ENCODE results near the gene OCLN.
"Not testable (repeated sequence)": the region's sequence is repeated elsewhere in the genome, so short reads cannot be mapped to it uniquely, and the experiment has no call there.

OCLN gene

DNA sequence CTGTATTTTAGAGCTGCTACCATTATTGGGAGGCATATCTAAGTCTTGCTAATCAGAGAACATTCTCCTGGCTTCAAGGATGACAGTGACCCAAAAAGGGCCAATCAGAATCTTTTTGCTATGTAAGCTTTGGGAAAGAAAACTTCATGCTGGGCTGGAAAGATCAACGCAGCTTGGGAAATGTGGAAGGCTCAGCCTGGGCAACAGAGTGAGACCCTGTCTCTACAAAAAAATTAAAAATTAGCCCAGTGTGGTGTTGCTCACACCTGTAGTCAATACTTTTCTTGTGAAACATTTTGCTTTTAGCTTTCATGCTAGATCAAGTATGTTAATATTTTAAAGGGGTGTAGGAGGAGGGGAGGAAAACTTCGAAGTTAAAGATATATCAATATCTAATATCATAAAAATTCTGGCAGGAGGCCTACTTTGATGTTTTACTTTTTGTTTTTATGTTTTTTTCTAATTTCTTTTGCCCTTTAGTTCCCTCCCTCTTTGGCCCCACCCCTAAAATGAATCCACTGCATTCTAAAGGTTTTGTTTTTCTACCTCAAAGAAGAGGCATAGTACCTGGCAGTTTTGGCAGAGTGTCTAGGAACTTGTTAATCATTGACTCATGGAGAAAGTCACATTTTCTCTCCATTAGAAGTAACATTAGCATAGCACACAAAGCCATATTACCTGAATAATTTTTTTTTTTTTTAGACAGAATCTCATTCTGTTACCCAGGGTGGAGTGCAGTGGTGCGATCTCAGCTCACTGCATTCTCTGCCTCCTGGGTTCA is 50.4 kb downstream of the OCLN start:
- not testable (repeated sequence) for H3K36me3 ChIP-seq; H3K4me3 ChIP-seq (ENCODE audit: low read depth, low read length); H3K4me1 ChIP-seq; H3K27me3 ChIP-seq; DNase-seq; H3K9me3 ChIP-seq

DNA sequence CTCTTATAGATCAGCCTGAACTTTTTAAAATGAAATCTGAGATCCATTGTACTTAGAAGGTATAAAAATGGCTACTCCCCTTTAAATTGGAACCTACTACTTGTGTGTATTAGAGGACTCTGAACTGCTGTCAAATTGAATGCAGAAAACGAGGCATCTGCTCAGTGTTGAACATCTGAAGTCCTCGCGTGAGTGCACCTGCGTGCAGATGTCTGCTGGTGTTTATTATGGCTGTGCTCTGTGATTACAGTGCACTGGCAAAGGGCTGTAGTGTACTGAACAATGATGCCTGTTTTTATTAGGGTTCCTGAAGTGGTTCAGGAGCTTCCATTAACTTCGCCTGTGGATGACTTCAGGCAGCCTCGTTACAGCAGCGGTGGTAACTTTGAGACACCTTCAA is 52.0 kb downstream of the OCLN start:
- not testable (repeated sequence) for H3K4me1 ChIP-seq; DNase-seq; H3K36me3 ChIP-seq; H3K9me3 ChIP-seq; H3K4me3 ChIP-seq (ENCODE audit: low read depth, low read length); H3K27me3 ChIP-seq

- DNase-seq, result peak; percentile 75
- H3K27me3 ChIP-seq, H3K4me1 ChIP-seq, H3K9me3 ChIP-seq, H3K36me3 ChIP-seq: not testable (repeated sequence)
- peak within 1 kb of the TSS; percentile 55 for H3K4me3 ChIP-seq (ENCODE audit: low read depth, low read length)
- peak; percentile 25; the same call in 1 of the 2 replicates for TF ChIP-seq CTCF (IDR thresholded peaks at IDR 0.05; ENCODE audit: low read depth, low read length)
These were observed 67.3 kb downstream of the OCLN start, which contains the start of gene GTF2H2C for GRCh38 chr5:69559908-69560330. TSS of gene GTF2H2C (plus strand) at chr5:69560191. CDS start at chr5:69565133, 4,942 bp downstream.

DNA sequence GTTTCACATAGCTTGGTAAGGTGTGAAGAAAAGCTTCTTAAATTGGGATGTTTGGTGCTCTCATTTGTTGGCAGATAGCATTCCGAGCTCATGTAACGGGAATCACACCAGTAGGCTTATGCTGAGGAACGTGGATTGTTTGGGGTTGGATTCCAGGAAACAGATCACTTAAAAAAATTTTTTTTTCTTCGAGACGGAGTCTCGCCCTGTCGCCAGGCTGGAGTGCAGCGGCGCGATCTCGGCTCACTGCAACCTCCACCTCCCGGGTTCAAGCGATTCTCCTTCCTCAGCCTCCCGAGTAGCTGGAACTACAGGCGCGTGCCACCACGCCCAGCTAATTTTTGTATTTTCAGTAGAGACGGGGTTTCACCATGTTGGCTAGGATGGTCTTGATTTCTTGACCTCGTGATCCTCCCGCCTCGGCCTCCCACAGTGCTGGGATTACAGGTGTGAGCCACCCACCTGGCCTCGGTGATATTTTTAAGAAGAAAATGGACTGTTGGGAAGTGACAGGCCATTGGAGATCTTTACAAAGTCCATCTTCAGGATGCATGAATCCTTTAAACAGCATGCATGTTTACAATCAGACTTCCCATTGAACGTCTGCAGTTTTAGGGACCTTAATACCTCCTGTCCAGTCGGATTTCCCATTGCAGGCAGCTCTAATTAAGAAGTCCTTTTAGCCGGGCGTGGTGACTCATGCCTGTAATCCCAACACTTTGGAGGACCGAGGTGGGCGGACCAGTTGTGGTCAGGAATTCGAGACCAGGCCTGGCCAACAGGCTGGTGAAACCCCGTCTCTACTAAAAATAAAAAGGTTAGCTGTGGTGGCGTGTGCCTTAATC is 68.2 kb downstream of the OCLN start:
- H3K27me3 ChIP-seq, H3K36me3 ChIP-seq, H3K9me3 ChIP-seq, H3K4me1 ChIP-seq, DNase-seq: not testable (repeated sequence)
- H3K4me3 ChIP-seq (ENCODE audit: low read depth, low read length), result peak overlapping the region; percentile 42

GRCh38 chr5:69566172-69566571 is 73.6 kb downstream of the OCLN start:
- H3K4me3 ChIP-seq (ENCODE audit: low read depth, low read length); H3K36me3 ChIP-seq; H3K27me3 ChIP-seq; H3K9me3 ChIP-seq; DNase-seq; H3K4me1 ChIP-seq: not testable (repeated sequence)

DNA sequence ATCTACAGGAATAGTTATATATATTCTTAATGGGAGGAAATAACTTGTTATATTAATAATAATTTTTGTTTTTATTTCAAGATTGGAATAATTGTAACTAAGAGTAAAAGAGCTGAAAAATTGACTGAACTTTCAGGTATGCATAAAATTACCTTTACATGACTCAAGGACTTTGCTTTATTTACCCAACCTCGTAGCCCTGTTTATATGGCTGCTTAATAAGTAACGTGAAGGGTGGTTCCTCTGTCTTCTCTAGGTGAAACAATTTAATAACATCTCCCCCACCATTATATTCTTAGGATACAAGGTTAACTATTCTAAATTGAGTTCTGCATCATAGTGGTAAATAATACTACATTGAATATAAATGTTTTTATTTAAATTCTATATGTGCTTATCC is 75.5 kb downstream of the OCLN start:
- DNase-seq; H3K27me3 ChIP-seq; H3K36me3 ChIP-seq; H3K4me1 ChIP-seq; H3K9me3 ChIP-seq; H3K4me3 ChIP-seq (ENCODE audit: low read depth, low read length): not testable (repeated sequence)

DNA sequence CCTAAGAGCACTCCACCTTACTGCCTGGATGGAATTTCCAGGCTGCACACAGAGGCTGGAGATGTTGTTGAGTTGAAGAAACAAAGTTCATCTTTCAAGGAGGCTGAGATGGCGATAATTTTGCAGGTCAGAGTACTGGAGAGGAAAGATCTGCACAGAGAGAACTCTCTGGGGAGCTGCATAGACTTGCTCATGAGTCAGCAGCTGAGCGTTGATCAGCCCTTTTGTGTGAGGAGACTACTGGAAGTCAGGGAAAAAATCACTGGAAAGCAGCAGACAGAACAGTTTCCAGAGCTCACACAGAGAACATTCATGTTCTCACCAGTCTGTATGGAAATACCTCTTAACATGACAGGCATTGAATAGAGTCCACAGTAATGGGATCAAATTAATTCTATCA is 90.8 kb downstream of the OCLN start:
- not testable (repeated sequence) for H3K4me3 ChIP-seq (ENCODE audit: low read depth, low read length); H3K9me3 ChIP-seq; DNase-seq; H3K27me3 ChIP-seq; H3K36me3 ChIP-seq; H3K4me1 ChIP-seq

GRCh38 chr5:69596114-69596840 is 103.7 kb downstream of the OCLN start:
- H3K4me1 ChIP-seq; H3K9me3 ChIP-seq; H3K4me3 ChIP-seq (ENCODE audit: low read depth, low read length); H3K36me3 ChIP-seq; H3K27me3 ChIP-seq; DNase-seq: not testable (repeated sequence)

- H3K4me1 ChIP-seq; DNase-seq; H3K9me3 ChIP-seq; H3K36me3 ChIP-seq; H3K27me3 ChIP-seq; H3K4me3 ChIP-seq (ENCODE audit: low read depth, low read length): not testable (repeated sequence)
These were observed 109.4 kb downstream of the OCLN start for GRCh38 chr5:69601947-69602346.

DNA sequence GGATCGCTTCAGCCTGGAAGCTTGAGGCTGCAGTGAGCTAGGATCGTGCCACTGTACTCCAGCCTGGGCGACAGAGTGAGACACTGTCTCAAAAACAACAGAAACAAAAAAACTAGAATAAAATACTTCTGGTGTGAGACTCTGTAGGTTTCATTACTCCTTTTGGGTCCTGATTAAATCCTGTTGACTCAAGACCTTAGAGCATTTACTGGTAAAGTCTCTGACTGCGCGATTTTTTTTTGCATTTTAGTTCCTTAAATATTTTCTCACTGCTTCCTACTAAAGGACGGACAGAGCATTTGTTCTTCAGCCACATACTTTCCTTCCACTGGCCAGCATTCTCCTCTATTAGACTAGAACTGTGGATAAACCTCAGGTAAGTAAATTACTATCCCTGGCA is 114.2 kb downstream of the OCLN start:
- H3K9me3 ChIP-seq; H3K36me3 ChIP-seq; DNase-seq; H3K4me1 ChIP-seq; H3K4me3 ChIP-seq (ENCODE audit: low read depth, low read length); H3K27me3 ChIP-seq: not testable (repeated sequence)
